HepG2 (cell line): Measurements from ENCODE around the gene HEYL. TPM values are rescaled to one million over a fixed set of nuclear protein-coding genes. Genes with fewer than 3 reads are reported as not detected.

ENCODE experiments used
- ATAC-seq: fragments of 200-7000 bp; cut with Tn5 transposase; 3 replicates; pipeline ENCODE4 v1.9.1; 2020; ENCODE audit warnings: mild to moderate bottlenecking, moderate library complexity
- BruUV-seq: library from RNA; stranded (reverse); fragments of 400-500 nt; replicated peaks from 2 replicates; lab custom pipeline; 2021; lab: Mats Ljungman, UMichigan
- CTCF ChIA-PET: fragments of 300-600 bp; formaldehyde crosslinking; extraction: SDS; loops from one replicate; lab custom pipeline; 2021; ENCODE audit warnings: low total read pairs, inconsistent platforms, low intra/inter-chr PET ratio; lab: Yijun Ruan, JAX
- POLR2A ChIA-PET: fragments of 350-600 bp; sonication (Branson Sonifier 250); formaldehyde crosslinking; loops from one replicate; lab custom pipeline; 2020; ENCODE audit warnings: antibody characterized with exemption, inconsistent platforms; lab: Yijun Ruan, JAX
- DNase-seq: peaks from one replicate; pipeline ENCODE4 v3.0.0-alpha.2; 2015; ENCODE audit warnings: low spot score
- FAIRE-seq: peaks from 3 replicates; lab custom pipeline; 2011; peaks lifted over from hg19 to GRCh38; lab: Jason Lieb, UNC
- H2AFZ ChIP-seq: one replicate; pipeline ENCODE4 v1.6.1; 2011; ENCODE audit warnings: low read length, inconsistent platforms
- H3K27ac ChIP-seq: fragments of 300-600 bp; 3 replicates; pipeline ENCODE4 v1.8.0; 2011; ENCODE audit warnings: mixed run types, mild to moderate bottlenecking, mixed read lengths, low read length, inconsistent platforms; ENCODE audit not compliant: insufficient read depth; ENCODE audit errors: extremely low read length
- H3K27me3 ChIP-seq, 2 experiments: fragments of 200-600 bp in 1 of 2; 2 replicates in 1 of 2; 3 replicates in 1 of 2; pipeline versions ENCODE4 v1.6.0 to v1.8.0; 2011; ENCODE audit warnings: low read length in 2 of 2, mild to moderate bottlenecking in 2 of 2, moderate library complexity in 2 of 2, inconsistent platforms in 1 of 2; ENCODE audit not compliant: insufficient read depth in 2 of 2, control insufficient read depth in 1 of 2
- H3K36me3 ChIP-seq, 2 experiments: fragments of 200-600 bp in 1 of 2; replicated peaks in 1 of 2; 2 replicates in 1 of 2; 3 replicates in 1 of 2; pipeline versions ENCODE4 v1.5.1 to v1.8.0; 2011; ENCODE audit warnings: low read length in 2 of 2, inconsistent platforms in 1 of 2; ENCODE audit not compliant: insufficient read depth in 2 of 2, control insufficient read depth in 1 of 2
- H3K4me1 ChIP-seq: 2 replicates; pipeline ENCODE4 v1.5.1; 2012; ENCODE audit warnings: low read length, inconsistent platforms; ENCODE audit not compliant: insufficient read depth
- H3K4me2 ChIP-seq: 2 replicates; pipeline ENCODE4 v1.6.0; 2011; ENCODE audit warnings: low read depth, low read length, inconsistent platforms
- H3K4me3 ChIP-seq, 3 experiments: fragments of 200-600 bp in 1 of 3; sonication (generic), shearing (Covaris generic) in 1 of 3; replicated peaks in 1 of 3; 2 replicates each; pipeline ENCODE4 v1.5.1; 2011 to 2016; ENCODE audit warnings: low read length in 3 of 3, inconsistent platforms in 2 of 3, low read depth in 2 of 3, mild to moderate bottlenecking in 2 of 3, control low read depth in 1 of 3, mixed read lengths in 1 of 3; ENCODE audit not compliant: insufficient read depth in 1 of 3
- H3K79me2 ChIP-seq: one replicate; pipeline ENCODE4 v1.6.1; 2011; ENCODE audit warnings: low read length, inconsistent platforms; ENCODE audit not compliant: insufficient read depth
- H3K9ac ChIP-seq: 2 replicates; pipeline ENCODE4 v1.6.0; 2011; ENCODE audit warnings: mild to moderate bottlenecking, low read depth, low read length, inconsistent platforms; ENCODE audit not compliant: insufficient read depth
- H3K9me3 ChIP-seq: 2 replicates; pipeline ENCODE4 v1.5.1; 2012; ENCODE audit warnings: mild to moderate bottlenecking, low read length
- H4K20me1 ChIP-seq: 2 replicates; pipeline ENCODE4 v1.6.0; 2011; ENCODE audit warnings: inconsistent platforms, mild to moderate bottlenecking, low read length, moderate library complexity; ENCODE audit not compliant: insufficient read depth
- JUN ChIP-seq: sonication (generic); formaldehyde crosslinking; IDR thresholded peaks from 2 replicates; pipeline ENCODE4 v1.4.0; 2020; ENCODE audit warnings: mild to moderate bottlenecking, missing genetic modification reagents
- MIER3 ChIP-seq: IDR thresholded peaks from 2 replicates; pipeline ENCODE4 v1.6.1; 2016; ENCODE audit warnings: missing compliant biosample characterization, borderline replicate concordance
- NR1H2 ChIP-seq: sonication (generic); formaldehyde crosslinking; IDR thresholded peaks from 2 replicates; pipeline ENCODE4 v1.8.1; 2022; ENCODE audit warnings: low read depth, missing genetic modification reagents, borderline replicate concordance
- POGZ ChIP-seq: sonication (generic); formaldehyde crosslinking; IDR thresholded peaks from 2 replicates; pipeline ENCODE4 v1.4.0; 2020; ENCODE audit warnings: mild to moderate bottlenecking, missing genetic modification reagents
- ZNF136 ChIP-seq: sonication (generic); formaldehyde crosslinking; IDR thresholded peaks from 2 replicates; pipeline ENCODE4 v1.8.1; 2022; ENCODE audit warnings: low read depth, mild to moderate bottlenecking, moderate library complexity, missing genetic modification reagents
- ZNF33A ChIP-seq: sonication (generic); formaldehyde crosslinking; IDR thresholded peaks from 2 replicates; pipeline ENCODE4 v1.5.1; 2020; ENCODE audit warnings: missing genetic modification reagents, mild to moderate bottlenecking, moderate library complexity, borderline replicate concordance
- ZNF616 ChIP-seq: sonication (generic); formaldehyde crosslinking; IDR thresholded peaks from 2 replicates; pipeline ENCODE4 v1.5.0; 2020; ENCODE audit warnings: low read depth, mild to moderate bottlenecking, missing genetic modification reagents
- WGBS: methylation state at CpG from one replicate; pipeline ENCODE4 v1.1.6; 2017; ENCODE audit warnings: low lambda C conversion rate; 5-methylcytosine and 5-hydroxymethylcytosine counted together
- in situ Hi-C: cut with HindIII; loops from 2 replicates; pipeline ENCODE4 v1.10.0; 2017; ENCODE audit warnings: low pct_unique_long_range_greater_than_20kb; ENCODE audit not compliant: extremely low pct_ligation_motif_present
- intact Hi-C: fragments of 100-400 bp; cut with micrococcal nuclease; formaldehyde crosslinking; loops from one replicate; pipeline ENCODE4 v1.10.0; 2022; ENCODE audit not compliant: unreplicated experiment
- polyA plus RNA-seq, 8 experiments: library from polyadenylated mRNA; depleted of rRNA in 3 of 8; stranded (reverse) in 7 of 8; unstranded in 1 of 8; fragments of >200 nt; fragmentation: Illumina TruSeq in 4 of 8; extraction: Trizol in 4 of 8; gene quantifications; 2 replicates each; pipeline versions ENCODE4 v1.2.1 to v1.2.3, GENCODE V29; 2011 to 2016; ENCODE audit warnings: low read depth in 4 of 8, missing spikeins in 1 of 8, mixed read lengths in 1 of 8; ENCODE audit not compliant: insufficient read depth in 1 of 8
- total RNA-seq, 5 experiments: library from RNA; depleted of rRNA; stranded (reverse); fragments of >200 nt; fragmentation: Illumina TruSeq; extraction: Trizol; gene quantifications; 2 replicates each; pipeline ENCODE4 v1.2.3, GENCODE V29; 2016; ENCODE audit warnings: low read depth in 1 of 5
- TF ChIP-seq, protein P1 (sequence below): sonication (generic); formaldehyde crosslinking; IDR thresholded peaks from 2 replicates; pipeline ENCODE4 v1.4.0; 2020; ENCODE audit warnings: mild to moderate bottlenecking, missing genetic modification reagents
- TF ChIP-seq, protein P2 (sequence below): IDR thresholded peaks from 2 replicates; pipeline ENCODE4 v1.6.1; 2016; ENCODE audit warnings: low read depth, missing genetic modification reagents, missing compliant biosample characterization
- TF ChIP-seq, protein P3 (sequence below): sonication (generic); formaldehyde crosslinking; IDR thresholded peaks from 2 replicates; pipeline ENCODE4 v1.4.0; 2020; ENCODE audit warnings: missing genetic modification reagents, borderline replicate concordance

Gene HEYL
- total and polyA plus RNA-seq, 2 of the 13 experiments (the other 11 are each of a cell fraction or from before 2014, with no cell fraction given), result 0.03 to 0.04 TPM

DNA sequence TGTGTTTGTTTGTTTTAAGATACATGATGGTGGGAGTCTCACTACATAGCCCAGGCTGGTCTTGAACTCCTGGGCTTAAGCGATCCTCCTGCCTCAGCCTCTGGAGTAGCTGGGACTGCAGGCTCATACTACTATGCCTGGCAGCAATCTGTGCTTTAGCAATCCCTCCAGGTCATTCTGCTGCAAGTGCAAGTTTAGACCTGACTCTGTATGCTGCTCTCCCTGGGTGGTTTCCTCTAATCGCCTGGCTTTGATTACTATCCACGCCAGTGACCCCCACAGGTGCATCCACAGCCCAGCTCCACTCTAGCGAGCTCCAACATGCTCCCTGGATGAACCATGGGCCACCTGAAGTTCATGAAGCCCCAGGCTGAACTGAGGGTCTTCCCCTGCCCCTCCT, 47.4 kb downstream of the HEYL start:
- in situ Hi-C loops, result no loop called here
- no peak overlapping the region for H3K9ac ChIP-seq
- POLR2A ChIA-PET, result interaction anchor here (1.6 kb wide), 1 partner anchor 11 kb away, joined by 4 read pairs; no protein-coding TSS in a partner anchor
- peaks cover 5 to 24% of the 10 kb centered on the region in 2 experiments; a peak in 4 of 5 replicates for H3K27me3 ChIP-seq
- H3K36me3 ChIP-seq, result no peaks in the 10 kb centered on the region
- DNase-seq, result no peak
- no peaks in the 10 kb centered on the region for H4K20me1 ChIP-seq
- no peaks in the 10 kb centered on the region for H3K79me2 ChIP-seq
- no peaks in the 10 kb centered on the region for H3K9me3 ChIP-seq
- H3K4me1 ChIP-seq, result peaks cover 5% of the 10 kb centered on the region; the same call in 1 of the 2 replicates
- intact Hi-C loops, result no loop called here
- H2AFZ ChIP-seq, result no peak overlapping the region
- no peak overlapping the region for H3K27ac ChIP-seq
- 38% methylated on average over 4 of the region's 4 CpGs for WGBS
- H3K4me3 ChIP-seq, result no peak overlapping the region
- CTCF ChIA-PET, result no interaction called here
- H3K4me2 ChIP-seq, result no peak overlapping the region
- ATAC-seq, result no peak
- no TSS peak for BruUV-seq
- no peak for FAIRE-seq
- TF ChIP-seq JUN (CRISPR knock-in tag) (no peak), NR1H2 (no peak), ZNF33A (CRISPR knock-in tag) (no peak), ZNF616 (CRISPR knock-in tag) (no peak), ZNF136 (CRISPR knock-in tag) (no peak), POGZ (CRISPR knock-in tag) (no peak), MIER3 (CRISPR knock-in tag) (no peak)
- TF ChIP-seq, protein P1, sequence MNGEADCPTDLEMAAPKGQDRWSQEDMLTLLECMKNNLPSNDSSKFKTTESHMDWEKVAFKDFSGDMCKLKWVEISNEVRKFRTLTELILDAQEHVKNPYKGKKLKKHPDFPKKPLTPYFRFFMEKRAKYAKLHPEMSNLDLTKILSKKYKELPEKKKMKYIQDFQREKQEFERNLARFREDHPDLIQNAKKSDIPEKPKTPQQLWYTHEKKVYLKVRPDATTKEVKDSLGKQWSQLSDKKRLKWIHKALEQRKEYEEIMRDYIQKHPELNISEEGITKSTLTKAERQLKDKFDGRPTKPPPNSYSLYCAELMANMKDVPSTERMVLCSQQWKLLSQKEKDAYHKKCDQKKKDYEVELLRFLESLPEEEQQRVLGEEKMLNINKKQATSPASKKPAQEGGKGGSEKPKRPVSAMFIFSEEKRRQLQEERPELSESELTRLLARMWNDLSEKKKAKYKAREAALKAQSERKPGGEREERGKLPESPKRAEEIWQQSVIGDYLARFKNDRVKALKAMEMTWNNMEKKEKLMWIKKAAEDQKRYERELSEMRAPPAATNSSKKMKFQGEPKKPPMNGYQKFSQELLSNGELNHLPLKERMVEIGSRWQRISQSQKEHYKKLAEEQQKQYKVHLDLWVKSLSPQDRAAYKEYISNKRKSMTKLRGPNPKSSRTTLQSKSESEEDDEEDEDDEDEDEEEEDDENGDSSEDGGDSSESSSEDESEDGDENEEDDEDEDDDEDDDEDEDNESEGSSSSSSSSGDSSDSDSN, result no peak
- TF ChIP-seq, protein P2, sequence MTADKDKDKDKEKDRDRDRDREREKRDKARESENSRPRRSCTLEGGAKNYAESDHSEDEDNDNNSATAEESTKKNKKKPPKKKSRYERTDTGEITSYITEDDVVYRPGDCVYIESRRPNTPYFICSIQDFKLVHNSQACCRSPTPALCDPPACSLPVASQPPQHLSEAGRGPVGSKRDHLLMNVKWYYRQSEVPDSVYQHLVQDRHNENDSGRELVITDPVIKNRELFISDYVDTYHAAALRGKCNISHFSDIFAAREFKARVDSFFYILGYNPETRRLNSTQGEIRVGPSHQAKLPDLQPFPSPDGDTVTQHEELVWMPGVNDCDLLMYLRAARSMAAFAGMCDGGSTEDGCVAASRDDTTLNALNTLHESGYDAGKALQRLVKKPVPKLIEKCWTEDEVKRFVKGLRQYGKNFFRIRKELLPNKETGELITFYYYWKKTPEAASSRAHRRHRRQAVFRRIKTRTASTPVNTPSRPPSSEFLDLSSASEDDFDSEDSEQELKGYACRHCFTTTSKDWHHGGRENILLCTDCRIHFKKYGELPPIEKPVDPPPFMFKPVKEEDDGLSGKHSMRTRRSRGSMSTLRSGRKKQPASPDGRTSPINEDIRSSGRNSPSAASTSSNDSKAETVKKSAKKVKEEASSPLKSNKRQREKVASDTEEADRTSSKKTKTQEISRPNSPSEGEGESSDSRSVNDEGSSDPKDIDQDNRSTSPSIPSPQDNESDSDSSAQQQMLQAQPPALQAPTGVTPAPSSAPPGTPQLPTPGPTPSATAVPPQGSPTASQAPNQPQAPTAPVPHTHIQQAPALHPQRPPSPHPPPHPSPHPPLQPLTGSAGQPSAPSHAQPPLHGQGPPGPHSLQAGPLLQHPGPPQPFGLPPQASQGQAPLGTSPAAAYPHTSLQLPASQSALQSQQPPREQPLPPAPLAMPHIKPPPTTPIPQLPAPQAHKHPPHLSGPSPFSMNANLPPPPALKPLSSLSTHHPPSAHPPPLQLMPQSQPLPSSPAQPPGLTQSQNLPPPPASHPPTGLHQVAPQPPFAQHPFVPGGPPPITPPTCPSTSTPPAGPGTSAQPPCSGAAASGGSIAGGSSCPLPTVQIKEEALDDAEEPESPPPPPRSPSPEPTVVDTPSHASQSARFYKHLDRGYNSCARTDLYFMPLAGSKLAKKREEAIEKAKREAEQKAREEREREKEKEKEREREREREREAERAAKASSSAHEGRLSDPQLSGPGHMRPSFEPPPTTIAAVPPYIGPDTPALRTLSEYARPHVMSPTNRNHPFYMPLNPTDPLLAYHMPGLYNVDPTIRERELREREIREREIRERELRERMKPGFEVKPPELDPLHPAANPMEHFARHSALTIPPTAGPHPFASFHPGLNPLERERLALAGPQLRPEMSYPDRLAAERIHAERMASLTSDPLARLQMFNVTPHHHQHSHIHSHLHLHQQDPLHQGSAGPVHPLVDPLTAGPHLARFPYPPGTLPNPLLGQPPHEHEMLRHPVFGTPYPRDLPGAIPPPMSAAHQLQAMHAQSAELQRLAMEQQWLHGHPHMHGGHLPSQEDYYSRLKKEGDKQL (CRISPR knock-in tag), result no peak
- TF ChIP-seq, protein P3, sequence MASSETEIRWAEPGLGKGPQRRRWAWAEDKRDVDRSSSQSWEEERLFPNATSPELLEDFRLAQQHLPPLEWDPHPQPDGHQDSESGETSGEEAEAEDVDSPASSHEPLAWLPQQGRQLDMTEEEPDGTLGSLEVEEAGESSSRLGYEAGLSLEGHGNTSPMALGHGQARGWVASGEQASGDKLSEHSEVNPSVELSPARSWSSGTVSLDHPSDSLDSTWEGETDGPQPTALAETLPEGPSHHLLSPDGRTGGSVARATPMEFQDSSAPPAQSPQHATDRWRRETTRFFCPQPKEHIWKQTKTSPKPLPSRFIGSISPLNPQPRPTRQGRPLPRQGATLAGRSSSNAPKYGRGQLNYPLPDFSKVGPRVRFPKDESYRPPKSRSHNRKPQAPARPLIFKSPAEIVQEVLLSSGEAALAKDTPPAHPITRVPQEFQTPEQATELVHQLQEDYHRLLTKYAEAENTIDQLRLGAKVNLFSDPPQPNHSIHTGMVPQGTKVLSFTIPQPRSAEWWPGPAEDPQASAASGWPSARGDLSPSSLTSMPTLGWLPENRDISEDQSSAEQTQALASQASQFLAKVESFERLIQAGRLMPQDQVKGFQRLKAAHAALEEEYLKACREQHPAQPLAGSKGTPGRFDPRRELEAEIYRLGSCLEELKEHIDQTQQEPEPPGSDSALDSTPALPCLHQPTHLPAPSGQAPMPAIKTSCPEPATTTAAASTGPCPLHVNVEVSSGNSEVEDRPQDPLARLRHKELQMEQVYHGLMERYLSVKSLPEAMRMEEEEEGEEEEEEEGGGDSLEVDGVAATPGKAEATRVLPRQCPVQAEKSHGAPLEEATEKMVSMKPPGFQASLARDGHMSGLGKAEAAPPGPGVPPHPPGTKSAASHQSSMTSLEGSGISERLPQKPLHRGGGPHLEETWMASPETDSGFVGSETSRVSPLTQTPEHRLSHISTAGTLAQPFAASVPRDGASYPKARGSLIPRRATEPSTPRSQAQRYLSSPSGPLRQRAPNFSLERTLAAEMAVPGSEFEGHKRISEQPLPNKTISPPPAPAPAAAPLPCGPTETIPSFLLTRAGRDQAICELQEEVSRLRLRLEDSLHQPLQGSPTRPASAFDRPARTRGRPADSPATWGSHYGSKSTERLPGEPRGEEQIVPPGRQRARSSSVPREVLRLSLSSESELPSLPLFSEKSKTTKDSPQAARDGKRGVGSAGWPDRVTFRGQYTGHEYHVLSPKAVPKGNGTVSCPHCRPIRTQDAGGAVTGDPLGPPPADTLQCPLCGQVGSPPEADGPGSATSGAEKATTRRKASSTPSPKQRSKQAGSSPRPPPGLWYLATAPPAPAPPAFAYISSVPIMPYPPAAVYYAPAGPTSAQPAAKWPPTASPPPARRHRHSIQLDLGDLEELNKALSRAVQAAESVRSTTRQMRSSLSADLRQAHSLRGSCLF (CRISPR knock-in tag), result no peak
